AML-193 (cell line): Measurements from ENCODE around the gene GUCY2D.
"Not testable (repeated sequence)": the region's sequence is repeated elsewhere in the genome, so short reads cannot be mapped to it uniquely, and the experiment has no call there.

ENCODE experiments used
- DNase-seq, 2 experiments: peaks; one replicate each; lab custom pipeline; 2025; lab: John Stamatoyannopoulos, UW

GUCY2D gene

DNA sequence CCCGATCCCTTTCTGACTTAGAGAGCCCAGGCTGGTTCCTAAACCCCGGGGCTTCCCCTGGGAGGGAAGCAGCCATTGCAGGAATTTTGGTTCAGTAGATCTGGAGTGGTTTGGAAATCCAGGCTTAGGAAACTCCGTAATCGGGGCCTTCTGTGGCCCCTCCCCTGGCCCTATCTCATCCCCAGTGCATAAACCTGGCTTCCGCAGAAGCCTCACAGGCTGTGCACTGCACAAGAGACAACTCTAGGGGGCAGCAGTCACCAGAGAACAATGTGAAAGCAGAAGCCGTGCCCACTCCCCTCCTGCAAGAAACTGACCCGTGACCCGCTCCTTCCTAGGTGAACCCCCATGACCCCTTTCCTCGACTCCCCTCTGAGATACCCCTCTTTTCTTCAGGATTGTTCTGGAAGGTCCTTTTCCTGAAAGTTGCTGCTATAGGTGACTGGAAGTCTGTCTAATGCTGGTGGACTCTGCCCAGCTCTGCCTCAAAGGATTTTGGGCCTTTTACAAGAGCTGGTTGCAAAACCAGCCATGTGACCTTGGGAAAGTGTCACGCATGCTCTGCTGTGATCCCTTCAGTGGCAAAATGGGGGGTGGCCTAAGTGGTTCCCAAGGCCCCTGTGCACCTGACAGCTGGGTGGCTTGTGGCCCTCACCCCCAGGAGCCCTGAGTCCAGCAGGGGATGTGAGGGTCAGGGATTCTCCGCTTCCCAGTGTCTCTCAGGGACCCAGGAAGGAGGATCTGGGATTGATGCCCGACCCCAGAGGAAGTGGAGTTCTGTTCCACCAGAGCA lies 14.4 kb downstream of the GUCY2D start:
- DNase-seq: peak in 1 of 2 experiments; percentile 5

- no peak for DNase-seq
Measured at GRCh38 chr17:8018436-8018835, 16.0 kb downstream of the GUCY2D start.

- DNase-seq: no peak
Measured at GRCh38 chr17:8019166-8019565, 16.8 kb downstream of the GUCY2D start.

DNA sequence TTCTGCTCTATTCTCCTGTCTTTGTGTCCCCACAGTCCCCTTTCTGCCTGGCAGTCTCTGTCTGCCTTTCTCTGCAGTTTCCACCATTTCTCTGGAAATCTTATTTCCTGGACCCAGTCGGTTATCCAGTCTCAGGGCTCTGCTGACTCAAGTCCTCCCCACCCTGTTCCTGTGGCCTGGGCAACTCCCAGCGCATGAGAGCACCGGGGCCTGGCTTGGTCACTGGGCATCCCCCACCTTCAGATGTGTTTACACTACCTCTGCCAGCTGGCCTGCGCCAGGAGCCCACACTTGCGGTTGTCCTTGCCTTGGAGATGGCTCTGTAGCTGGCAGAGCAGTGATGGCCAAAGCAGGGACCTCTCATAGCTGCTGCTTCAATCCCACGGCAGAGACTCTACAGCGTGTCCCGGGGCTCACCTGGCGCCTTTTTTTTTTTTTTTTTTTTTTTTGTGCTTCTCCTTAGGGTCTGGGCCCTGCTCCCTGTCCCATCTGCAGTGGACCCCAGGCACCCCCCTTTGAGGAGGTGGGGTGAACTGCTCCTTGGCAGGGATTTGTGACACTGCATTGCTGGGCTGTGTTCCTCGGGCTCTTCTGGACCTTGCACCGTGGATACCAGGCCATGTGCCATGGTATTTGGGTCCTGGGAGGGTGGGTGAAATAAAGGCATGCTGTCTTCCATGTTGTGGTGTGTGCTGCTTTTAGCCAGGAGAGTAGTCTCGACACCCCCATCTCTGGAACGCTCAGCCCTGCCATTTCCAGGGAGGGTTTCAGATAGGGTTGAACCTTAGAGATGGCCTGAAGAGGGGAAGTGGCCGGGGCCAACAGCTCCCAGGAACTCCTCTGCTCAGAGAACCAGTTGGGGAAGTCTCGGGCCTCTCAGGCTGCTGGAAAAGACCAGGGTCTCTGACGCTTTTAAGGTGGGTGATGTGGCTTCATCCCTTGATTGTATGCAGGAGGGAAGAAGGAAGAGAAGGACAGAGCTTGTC lies 17.5 kb downstream of the GUCY2D start:
- no peak for DNase-seq

DNA sequence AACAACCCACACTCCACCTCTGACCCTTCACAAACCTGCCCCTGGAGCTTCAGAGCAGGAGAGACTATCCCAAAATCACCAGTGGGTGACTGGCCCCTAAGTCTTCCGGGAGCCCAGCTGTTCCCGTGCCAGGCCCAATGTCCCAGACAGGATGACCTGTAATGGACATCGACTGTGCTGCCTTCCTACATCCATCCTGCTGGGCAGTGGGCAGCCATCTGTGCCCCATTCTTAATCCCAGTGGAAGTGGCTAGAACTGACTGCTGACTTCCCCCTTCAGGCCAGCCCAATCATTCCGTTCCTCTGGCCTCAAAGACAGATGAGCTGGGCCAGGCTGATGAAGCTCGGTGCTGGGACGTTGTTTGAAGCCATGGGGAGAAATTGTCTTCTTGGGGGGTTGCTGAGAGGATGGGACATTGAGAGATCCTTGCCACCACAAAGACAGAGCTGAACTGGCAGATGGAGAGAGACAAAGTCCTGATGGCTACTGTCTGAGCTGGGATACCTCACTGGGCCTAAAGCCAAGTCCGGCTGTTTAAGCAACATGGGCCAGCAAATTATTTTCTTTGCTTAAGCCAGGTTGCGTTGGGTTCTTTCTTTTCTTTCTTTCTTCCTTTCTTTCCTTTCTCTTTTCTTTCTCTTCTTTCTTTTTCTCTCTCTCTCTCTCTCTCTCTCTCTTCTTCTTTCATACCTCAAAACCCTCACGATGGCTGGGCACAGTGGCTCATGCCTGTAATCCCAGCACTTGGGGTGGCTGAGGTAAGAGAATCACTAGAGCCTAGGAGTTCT lies 18.6 kb downstream of the GUCY2D start:
- no peak for DNase-seq

DNA sequence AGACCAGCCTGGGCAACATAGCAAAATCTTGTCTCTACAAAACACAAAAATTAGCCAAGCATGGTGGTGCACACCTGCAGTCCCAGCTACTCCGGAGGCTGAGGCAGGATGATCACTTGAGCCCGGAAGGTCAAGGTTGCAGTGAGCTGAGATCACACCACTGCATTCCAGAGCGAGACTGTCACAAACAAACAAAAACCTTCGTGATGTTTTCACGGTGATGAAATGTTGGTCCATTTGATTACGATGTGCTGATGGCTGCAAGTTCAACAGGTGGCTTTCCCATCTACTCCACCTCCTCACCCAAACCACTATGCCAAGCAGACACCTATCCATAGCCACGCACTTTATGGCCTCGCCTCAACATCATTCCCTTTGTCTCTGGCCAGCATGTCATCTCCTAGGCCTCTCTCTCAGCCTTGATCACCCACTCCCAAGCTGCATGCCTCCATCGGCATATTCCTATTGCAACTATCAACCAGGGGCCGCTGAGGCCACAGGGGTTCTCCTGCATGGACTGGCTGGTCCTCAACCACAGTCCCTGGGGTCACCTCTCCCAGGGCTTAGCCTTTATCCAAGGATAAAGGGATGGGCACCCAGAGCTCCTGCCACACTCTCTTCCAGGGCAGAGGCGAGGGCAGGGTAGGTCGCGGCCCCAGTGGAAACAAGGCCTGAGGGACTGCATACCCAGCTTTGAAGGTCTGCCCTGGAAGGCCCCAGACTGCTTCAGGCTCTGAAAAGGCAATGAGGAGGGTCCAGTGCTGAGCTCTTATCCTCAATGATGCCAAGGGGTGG lies 19.3 kb downstream of the GUCY2D start:
- no peak for DNase-seq

- DNase-seq: no peak
Measured at GRCh38 chr17:8022360-8023003, 20.1 kb downstream of the GUCY2D start.

GRCh38 chr17:8024161-8024560 lies 21.7 kb downstream of the GUCY2D start:
- DNase-seq: not testable (repeated sequence)

GRCh38 chr17:8025176-8025911 lies 22.9 kb downstream of the GUCY2D start:
- DNase-seq: no peak

DNA sequence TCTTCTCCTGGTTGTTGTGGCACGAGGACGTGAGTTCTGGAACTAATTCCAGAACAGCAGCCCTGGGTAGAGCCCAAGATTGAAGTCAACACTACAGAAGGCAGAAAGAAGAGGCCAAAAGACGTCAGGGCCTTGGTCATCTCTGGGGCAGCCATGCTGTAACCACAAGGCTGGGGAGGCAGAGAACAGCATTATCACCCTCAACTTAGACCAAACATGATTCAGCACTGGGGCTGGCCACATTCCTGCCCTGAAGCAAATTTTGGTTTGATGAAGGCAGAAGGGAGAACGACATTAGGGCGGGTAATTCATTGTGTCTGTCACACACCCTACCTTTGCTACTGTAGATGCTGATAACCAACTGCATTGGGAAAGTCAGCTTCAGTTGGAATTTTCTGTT lies 26.7 kb downstream of the GUCY2D start:
- DNase-seq: no peak

DNA sequence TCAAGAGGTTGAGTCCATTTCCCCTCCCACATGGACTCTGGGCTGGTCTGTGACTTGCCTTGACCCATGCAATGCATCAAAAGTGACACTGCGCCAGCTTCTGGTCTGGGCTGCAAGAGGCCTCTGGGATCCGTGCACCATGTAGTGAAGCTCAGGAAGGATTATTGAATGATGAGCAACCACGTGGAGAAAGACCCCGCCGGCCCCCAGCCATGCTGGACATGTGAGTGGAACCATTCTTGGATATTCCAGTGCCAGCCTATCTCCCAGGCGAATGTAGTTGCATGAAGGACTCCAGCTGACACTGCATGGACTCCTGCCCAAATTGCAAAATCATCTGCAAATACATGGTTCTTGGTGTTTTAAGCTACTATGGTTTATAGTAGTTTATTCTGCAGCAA lies 28.8 kb downstream of the GUCY2D start:
- DNase-seq: no peak

DNA sequence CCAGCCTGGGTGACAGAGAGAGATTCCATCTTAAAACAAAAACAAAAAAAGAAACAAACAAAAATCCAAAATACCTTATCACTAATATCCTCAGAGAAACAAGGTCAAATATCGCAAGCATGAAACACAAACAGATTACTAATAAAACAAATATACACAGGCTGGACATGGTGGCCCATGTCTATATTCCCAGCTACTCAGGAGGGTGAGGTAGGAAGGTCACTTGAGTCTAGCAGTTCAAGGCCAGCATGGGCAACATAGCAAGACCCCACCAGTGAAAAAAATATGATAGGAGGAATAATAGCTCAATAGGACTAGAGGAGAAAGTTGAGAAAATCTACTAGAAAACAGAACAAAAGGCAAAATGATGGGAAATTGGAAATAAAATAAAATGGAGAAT lies 29.5 kb downstream of the GUCY2D start:
- DNase-seq: no peak

GRCh38 chr17:8032442-8032841 lies 30.0 kb downstream of the GUCY2D start:
- DNase-seq: no peak

DNA sequence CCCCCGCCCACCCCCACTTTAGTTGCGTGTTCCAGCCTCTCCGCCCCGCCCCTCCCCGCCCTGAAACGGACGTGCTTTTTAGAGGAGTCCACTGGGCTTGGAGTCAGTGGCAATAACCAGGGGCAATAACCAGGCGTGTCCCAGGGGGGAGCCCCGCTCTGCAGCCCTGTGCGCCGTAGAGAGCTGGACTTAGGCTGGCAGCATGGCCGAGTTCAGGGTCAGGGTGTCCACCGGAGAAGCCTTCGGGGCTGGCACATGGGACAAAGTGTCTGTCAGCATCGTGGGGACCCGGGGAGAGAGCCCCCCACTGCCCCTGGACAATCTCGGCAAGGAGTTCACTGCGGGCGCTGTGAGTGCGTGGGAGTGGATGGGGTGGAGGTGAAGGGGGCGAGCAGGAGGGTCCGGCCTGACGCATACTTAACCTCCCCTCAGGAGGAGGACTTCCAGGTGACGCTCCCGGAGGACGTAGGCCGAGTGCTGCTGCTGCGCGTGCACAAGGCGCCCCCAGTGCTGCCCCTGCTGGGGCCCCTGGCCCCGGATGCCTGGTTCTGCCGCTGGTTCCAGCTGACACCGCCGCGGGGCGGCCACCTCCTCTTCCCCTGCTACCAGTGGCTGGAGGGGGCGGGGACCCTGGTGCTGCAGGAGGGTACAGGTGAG lies 36.7 kb downstream of the GUCY2D start, which contains the start of gene ALOX15B:
ALOX15B (plus strand) TSS at position 106 of the 657 bp plus-strand sequence; CDS start at position 203, 97 bp downstream.
- DNase-seq: no peak

- DNase-seq: no peak
Measured at GRCh38 chr17:8039611-8040168, 37.3 kb downstream of the GUCY2D start.

DNA sequence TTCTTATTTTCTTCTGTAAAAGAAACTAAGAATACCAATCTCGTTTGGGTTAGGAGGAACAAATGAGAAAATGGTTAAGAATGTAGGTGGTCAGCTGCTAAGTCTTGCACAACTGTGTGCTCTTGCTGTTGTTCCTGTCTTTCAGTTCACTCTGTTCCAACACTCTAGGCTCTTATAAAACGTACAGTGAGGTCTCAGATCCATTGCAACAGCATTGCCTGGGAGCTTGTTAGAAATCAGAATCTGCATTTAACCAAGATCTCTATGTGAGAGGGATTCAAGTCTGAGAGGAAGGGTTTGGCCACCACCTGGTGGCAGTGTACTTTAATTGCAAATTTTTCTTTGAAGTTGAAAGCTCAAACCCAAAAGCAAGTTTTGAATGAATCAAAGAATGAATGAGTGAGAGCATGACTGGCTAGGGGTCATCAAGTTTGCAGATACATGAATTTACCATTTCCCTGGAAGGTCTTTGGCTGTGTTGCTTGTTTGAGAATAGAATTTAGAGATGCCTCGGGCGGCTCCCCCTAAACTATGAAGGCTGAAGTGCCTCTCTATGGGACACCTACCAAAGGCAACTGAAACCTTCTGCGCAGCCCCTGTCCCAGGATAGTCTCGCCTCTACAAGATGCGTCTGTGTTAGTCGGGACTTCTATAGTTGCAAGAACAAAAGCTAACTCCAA lies 39.0 kb downstream of the GUCY2D start:
- DNase-seq: peak; percentile 66 to 71

GRCh38 chr17:8041979-8042378 lies 39.6 kb downstream of the GUCY2D start:
- DNase-seq: no peak
